C1 segment of cervical spinal cord (tissue), 14 donors: ENCODE measurements around the gene ZFP42.
A peak's percentile ranks its signal among the peaks of the same experiment; 100 is the strongest.
"Not testable (repeated sequence)": the region's sequence is repeated elsewhere in the genome, so short reads cannot be mapped to it uniquely, and the experiment has no call there.

Source experiments
- DNase-seq, 14 donors: peaks; one replicate each; lab custom pipeline; 2025; lab: John Stamatoyannopoulos, UW

Gene ZFP42

GRCh38 chr4:188021548-188022249 is 26.1 kb downstream of the ZFP42 start:
- DNase-seq: no peak

DNA sequence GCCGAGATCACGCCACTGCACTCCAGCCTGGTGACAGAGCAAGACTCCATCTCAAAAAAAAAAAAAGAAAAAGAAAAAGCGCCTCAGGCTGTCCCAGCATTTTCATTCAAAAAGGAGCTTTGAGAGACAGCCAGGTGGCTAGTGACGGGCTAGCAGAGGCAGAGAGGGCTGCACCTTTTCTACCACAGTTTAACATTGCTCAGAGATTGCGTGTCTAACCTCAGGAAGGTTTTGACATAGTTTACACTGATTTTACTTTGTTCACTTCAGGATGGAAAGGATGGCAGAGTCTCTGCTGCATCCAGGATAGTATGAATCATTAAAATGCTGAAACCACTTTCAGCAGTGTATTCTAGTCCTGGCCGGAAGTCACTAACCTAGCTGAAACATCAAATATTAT is 28.1 kb downstream of the ZFP42 start:
- no peak for DNase-seq

DNA sequence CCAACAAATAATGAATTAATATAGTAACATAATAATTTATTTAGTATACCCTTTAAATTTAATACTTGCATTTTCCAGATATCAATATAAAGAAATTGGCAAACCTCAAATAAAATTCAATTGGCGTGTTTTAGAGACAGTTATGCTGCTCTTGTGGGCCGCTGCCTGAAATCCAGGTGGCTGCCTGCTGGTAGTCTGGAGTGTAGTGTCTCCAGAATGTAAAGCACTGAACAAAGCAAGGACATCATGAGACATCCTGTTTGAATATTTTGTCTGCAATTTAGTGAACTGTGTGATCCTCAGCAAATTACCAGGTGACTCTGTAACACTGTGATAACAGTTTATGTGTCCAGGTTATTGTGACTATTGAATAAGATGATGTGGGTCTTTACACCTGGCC is 29.9 kb downstream of the ZFP42 start:
- DNase-seq: no peak

DNA sequence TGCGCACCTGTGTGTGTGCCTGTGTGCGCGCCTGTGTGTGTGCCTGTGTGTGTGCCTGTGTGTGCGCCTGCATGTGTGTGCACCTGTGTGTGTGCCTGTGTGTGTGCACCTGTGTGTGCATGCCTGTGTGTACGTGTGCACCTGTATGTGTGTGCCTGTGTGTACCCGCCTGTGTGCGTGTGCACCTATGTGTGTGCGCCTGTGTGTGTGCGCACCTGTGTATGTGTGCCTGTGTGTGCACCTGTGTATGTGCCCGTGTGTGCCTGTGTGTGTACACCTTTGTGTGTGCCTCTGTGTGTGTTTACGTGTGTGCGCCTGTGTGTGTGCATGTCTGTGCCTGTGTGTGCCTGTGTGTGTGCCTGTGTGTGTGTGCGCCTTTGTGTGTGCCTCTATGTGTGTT is 33.5 kb downstream of the ZFP42 start:
- no peak for DNase-seq

DNA sequence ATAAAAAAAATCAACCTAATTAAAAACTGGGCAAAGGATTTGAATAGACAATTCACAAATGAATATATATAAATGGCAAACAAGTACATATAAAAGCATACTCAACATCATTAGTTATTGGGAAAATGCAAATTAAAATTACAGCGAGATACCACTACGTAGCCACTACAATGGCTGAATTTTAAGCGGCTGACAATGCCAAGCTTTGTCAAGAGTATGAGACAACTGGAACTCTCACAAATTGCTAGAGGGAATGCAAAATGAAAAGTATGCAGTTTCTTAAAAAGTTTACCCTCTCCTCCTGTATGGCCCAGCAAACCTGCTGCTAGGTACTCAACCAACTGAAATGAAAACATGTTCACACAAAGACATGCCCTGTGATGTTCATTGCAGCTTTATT is 34.8 kb downstream of the ZFP42 start:
- DNase-seq: peak in 2 of 14 donors; percentile 1 to 32

DNA sequence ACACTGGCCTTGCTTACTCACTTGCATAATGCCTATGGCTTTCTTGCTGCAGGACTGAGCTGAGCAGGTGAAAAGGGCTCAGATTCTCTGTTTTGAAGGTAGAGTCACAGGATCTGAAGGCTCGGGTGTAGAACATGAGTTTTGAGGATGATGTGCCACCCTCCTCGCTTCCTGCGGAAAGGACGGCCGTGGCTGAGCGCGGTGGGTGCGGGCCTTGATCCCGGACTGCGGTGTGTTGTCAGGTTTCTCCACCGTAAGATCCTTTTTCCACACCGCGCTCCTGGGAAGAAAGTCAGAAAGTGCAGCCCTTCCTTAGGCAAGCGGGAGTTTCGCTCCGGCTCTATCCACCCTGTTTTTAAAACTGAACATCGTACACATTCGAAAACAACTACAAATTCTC is 36.2 kb downstream of the ZFP42 start:
- DNase-seq: no peak

GRCh38 chr4:188032170-188032569 is 36.6 kb downstream of the ZFP42 start:
- DNase-seq: no peak

- no peak for DNase-seq
These were observed 37.0 kb downstream of the ZFP42 start for GRCh38 chr4:188032583-188032982.

GRCh38 chr4:188037003-188037713 is 41.6 kb downstream of the ZFP42 start:
- no peak for DNase-seq

- no peak for DNase-seq
These were observed 46.1 kb downstream of the ZFP42 start for GRCh38 chr4:188041721-188042120.

- no peak for DNase-seq
These were observed 46.6 kb downstream of the ZFP42 start for GRCh38 chr4:188042191-188042590.

DNA sequence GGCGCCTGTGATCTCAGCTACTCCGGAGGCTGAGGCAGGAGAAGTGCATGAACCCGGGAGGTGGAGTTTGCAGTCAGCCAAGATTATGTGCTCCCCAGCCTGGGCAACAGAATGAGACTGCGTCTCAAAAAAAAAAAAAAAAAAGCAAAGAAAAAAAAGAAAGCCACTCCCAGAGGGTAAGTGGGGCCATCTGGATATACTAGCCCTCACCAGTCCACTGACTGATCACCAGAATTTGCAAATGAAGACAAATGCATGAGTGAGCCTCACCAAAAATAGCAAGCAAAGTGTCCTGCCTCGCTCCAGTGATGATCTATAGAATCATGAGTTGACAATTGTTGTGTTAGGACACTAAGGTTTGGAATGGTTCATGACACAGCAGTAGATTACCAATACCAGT is 47.6 kb downstream of the ZFP42 start:
- DNase-seq: no peak

DNA sequence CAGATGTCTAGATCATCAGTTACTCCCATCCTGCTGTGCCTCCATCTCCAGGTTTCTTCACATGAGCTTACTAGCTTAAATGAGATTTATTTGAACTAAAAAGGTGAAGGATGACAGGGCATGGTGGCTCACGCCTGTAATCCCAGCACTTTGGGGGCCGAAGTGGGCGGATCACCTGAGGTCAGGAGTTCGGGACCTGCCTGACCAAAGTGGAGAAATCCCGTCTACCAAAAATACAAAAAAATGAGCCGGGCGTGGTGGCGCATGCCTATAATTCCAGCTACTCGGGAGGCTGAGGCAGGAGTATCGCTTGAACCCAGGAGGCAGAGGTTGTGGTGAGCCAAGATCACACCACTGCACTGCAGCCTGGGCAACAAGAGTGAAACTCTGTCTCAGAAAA is 49.9 kb downstream of the ZFP42 start:
- DNase-seq: not testable (repeated sequence)

GRCh38 chr4:188046657-188047056 is 51.1 kb downstream of the ZFP42 start:
- no peak for DNase-seq

- DNase-seq: no peak
These were observed 57.7 kb downstream of the ZFP42 start for GRCh38 chr4:188053302-188053701.
